Measurements from ENCODE around the gene ARHGAP24.

DNA sequence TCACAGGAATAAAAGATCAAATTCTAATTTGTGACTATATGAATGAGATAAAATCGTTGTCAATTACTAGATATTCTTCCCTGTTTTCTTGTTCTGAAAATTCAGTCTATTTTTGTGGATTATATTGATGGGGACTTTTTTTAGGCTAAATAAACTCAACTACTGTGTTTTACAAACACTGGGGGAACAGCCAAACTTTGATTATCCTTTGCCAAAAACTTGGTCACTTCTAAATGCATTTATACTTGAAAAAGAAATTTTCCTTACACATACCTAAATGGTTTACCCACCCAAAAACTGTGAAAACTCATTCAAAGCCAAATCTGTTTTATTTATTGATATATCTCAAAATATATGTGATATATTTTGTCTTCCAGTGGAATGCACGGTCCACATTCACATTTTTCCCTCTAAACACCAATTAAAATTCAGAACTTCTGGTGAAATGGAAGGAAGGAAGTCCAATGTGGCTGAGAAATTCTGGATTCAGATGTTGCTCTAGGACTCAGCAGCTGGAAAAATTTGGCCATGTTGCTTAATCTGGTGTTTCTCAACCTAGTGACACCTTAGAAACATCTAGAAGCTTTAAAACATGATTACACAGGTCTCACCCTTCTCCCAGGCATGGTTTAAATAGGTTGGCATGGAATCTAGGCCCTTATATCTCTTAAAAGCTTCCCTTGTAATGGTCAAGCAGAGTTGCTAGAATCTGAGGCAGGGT is 28.6 kb upstream of the ARHGAP24 start:
- TF ChIP-seq, protein P1, sequence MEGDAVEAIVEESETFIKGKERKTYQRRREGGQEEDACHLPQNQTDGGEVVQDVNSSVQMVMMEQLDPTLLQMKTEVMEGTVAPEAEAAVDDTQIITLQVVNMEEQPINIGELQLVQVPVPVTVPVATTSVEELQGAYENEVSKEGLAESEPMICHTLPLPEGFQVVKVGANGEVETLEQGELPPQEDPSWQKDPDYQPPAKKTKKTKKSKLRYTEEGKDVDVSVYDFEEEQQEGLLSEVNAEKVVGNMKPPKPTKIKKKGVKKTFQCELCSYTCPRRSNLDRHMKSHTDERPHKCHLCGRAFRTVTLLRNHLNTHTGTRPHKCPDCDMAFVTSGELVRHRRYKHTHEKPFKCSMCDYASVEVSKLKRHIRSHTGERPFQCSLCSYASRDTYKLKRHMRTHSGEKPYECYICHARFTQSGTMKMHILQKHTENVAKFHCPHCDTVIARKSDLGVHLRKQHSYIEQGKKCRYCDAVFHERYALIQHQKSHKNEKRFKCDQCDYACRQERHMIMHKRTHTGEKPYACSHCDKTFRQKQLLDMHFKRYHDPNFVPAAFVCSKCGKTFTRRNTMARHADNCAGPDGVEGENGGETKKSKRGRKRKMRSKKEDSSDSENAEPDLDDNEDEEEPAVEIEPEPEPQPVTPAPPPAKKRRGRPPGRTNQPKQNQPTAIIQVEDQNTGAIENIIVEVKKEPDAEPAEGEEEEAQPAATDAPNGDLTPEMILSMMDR (IDR thresholded peaks at IDR 0.05), result no peak
- no peak for TF ChIP-seq POLR2AphosphoS5 (IDR thresholded peaks at IDR 0.05; ENCODE audit: low read depth, low read length)
- TF ChIP-seq, protein P2, sequence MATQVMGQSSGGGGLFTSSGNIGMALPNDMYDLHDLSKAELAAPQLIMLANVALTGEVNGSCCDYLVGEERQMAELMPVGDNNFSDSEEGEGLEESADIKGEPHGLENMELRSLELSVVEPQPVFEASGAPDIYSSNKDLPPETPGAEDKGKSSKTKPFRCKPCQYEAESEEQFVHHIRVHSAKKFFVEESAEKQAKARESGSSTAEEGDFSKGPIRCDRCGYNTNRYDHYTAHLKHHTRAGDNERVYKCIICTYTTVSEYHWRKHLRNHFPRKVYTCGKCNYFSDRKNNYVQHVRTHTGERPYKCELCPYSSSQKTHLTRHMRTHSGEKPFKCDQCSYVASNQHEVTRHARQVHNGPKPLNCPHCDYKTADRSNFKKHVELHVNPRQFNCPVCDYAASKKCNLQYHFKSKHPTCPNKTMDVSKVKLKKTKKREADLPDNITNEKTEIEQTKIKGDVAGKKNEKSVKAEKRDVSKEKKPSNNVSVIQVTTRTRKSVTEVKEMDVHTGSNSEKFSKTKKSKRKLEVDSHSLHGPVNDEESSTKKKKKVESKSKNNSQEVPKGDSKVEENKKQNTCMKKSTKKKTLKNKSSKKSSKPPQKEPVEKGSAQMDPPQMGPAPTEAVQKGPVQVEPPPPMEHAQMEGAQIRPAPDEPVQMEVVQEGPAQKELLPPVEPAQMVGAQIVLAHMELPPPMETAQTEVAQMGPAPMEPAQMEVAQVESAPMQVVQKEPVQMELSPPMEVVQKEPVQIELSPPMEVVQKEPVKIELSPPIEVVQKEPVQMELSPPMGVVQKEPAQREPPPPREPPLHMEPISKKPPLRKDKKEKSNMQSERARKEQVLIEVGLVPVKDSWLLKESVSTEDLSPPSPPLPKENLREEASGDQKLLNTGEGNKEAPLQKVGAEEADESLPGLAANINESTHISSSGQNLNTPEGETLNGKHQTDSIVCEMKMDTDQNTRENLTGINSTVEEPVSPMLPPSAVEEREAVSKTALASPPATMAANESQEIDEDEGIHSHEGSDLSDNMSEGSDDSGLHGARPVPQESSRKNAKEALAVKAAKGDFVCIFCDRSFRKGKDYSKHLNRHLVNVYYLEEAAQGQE (IDR thresholded peaks at IDR 0.05; ENCODE audit: insufficient read depth in 1 of 2, low read depth in 2 of 2, low read length in 1 of 2), result no peak
- no peak for TF ChIP-seq SIN3A (IDR thresholded peaks at IDR 0.05; ENCODE audit: borderline replicate concordance, insufficient read depth, low read depth, low read length)
- no peak for TF ChIP-seq TCF7L2 (IDR thresholded peaks at IDR 0.05; ENCODE audit: low read depth, low read length)
